Activated T-cell treated with anti-CD3 and anti-CD28 coated beads, Interleukin-2, amount 50 U/mL, for 4 hours (primary cell): ENCODE measurements around the gene KANSL3. TPM values are rescaled to one million over a fixed set of nuclear protein-coding genes. Genes with fewer than 3 reads are reported as not detected.

ENCODE experiments used
- total RNA-seq, 3 donors: library from RNA; stranded (reverse); gene quantifications; one replicate each; pipeline ENCODE4 v1.2.1, GENCODE V29; 2021

The KANSL3 gene
- total RNA-seq, 3 donors from 2014 or later, result 29.1 to 32.3 (median 31.3) TPM

Other genes starting within 250 kb of the KANSL3 start
- under 1 TPM in 2 of 3 donors, not detected in 1; 0.26 to 0.38 TPM for gene NEURL3, start 133.0 kb downstream of the KANSL3 start, total RNA-seq
- 100 to 1,000 TPM; 131 to 169 (median 132) TPM for gene ARID5A, start 101.6 kb downstream of the KANSL3 start, total RNA-seq
- not detected for gene FER1L5, start 4.5 kb upstream of the KANSL3 start, total RNA-seq
- gene LMAN2L, start 101.8 kb upstream of the KANSL3 start, total RNA-seq, result 1 to 10 TPM; 7.0 to 9.1 (median 8.6) TPM
- 1 to 10 TPM; 6.3 to 6.9 (median 6.4) TPM for gene CNNM4, start 122.6 kb upstream of the KANSL3 start, total RNA-seq
- gene CNNM3, start 178.0 kb upstream of the KANSL3 start, total RNA-seq, result 10 to 100 TPM; 22.8 to 26.1 (median 24.4) TPM
- gene ANKRD23, start 205.7 kb upstream of the KANSL3 start, total RNA-seq, result 1 to 10 TPM; 2.9 to 6.3 (median 4.6) TPM
- 10 to 100 TPM; 42.4 to 44.4 (median 44.3) TPM for gene ANKRD39, start 219.7 kb upstream of the KANSL3 start, total RNA-seq
- 1 to 10 TPM; 7.5 to 9.7 (median 9.0) TPM for gene SEMA4C, start 231.8 kb upstream of the KANSL3 start, total RNA-seq